GM21390 (cell line): ENCODE results near the gene KLHL35.
"Not testable (repeated sequence)": the region's sequence is repeated elsewhere in the genome, so short reads cannot be mapped to it uniquely, and the experiment has no call there.

Experiments used
- ATAC-seq: cut with Tn5 transposase; IDR thresholded peaks from one replicate; pipeline ENCODE4 v1.9.1; 2021; ENCODE audit not compliant: unreplicated experiment

The KLHL35 gene

GRCh38 chr11:75426720-75427086 lies 6.3 kb downstream of the KLHL35 start:
- no peak for ATAC-seq

GRCh38 chr11:75425422-75425821 lies 7.6 kb downstream of the KLHL35 start:
- ATAC-seq = no peak

- no peak for ATAC-seq
Observed at GRCh38 chr11:75424396-75424795, 8.6 kb downstream of the KLHL35 start.

- no peak for ATAC-seq
Observed at GRCh38 chr11:75423721-75424120, 9.3 kb downstream of the KLHL35 start.

- no peak for ATAC-seq
Observed at GRCh38 chr11:75422248-75423231, 10.5 kb downstream of the KLHL35 start.

- no peak for ATAC-seq
Observed at GRCh38 chr11:75421902-75422247, 11.1 kb downstream of the KLHL35 start.

GRCh38 chr11:75421035-75421602 lies 11.9 kb downstream of the KLHL35 start:
- no peak for ATAC-seq

- ATAC-seq = no peak
Observed at GRCh38 chr11:75420224-75421034, 12.6 kb downstream of the KLHL35 start.

- no peak for ATAC-seq
Observed at GRCh38 chr11:75413864-75414263, 19.1 kb downstream of the KLHL35 start.

GRCh38 chr11:75413146-75413545 lies 19.9 kb downstream of the KLHL35 start:
- ATAC-seq = not testable (repeated sequence)

GRCh38 chr11:75409971-75410370 lies 23.0 kb downstream of the KLHL35 start:
- ATAC-seq = not testable (repeated sequence)

- no peak for ATAC-seq
Observed at GRCh38 chr11:75408957-75409219, 24.1 kb downstream of the KLHL35 start.

GRCh38 chr11:75406338-75406777 lies 26.6 kb downstream of the KLHL35 start:
- ATAC-seq = no peak

GRCh38 chr11:75403983-75404658 lies 28.9 kb downstream of the KLHL35 start:
- no peak for ATAC-seq

- ATAC-seq = no peak
Observed at GRCh38 chr11:75403037-75403436, 30.0 kb downstream of the KLHL35 start.

- ATAC-seq = no peak
Observed at GRCh38 chr11:75402002-75402773, 30.8 kb downstream of the KLHL35 start.

GRCh38 chr11:75400146-75400865 lies 32.7 kb downstream of the KLHL35 start:
- ATAC-seq = no peak

GRCh38 chr11:75399344-75400145 lies 33.5 kb downstream of the KLHL35 start, which contains the start of gene RPS3:
TSS of gene RPS3 (plus strand) at chr11:75399518. CDS start at chr11:75399548, 30 bp downstream.
- ATAC-seq = peak; percentile 89

- ATAC-seq = peak; percentile 3
Observed at GRCh38 chr11:75398906-75399305, 34.1 kb downstream of the KLHL35 start.
